Astrocyte of the spinal cord (primary cell): ENCODE data around the gene HES3.

Source experiments
- DNase-seq: peaks from one replicate; pipeline ENCODE4 v3.0.0; 2011; ENCODE audit warnings: low read depth, low spot score
- H3K4me3 ChIP-seq: 2 replicates; pipeline ENCODE4 v1.5.1; 2011; ENCODE audit warnings: low read depth, mild to moderate bottlenecking, low read length, moderate library complexity
- CTCF ChIP-seq: IDR thresholded peaks from 2 replicates; pipeline ENCODE4 v1.5.1; 2012; ENCODE audit warnings: low read depth, mild to moderate bottlenecking, low read length, inconsistent platforms
- in situ Hi-C: cut with HindIII; loops from 2 replicates; pipeline ENCODE4 v1.10.0; 2017; ENCODE audit warnings: low sequenced_read_pairs

Gene HES3

GRCh38 chr1:6241107-6241886, 2.7 kb upstream of the HES3 start:
- no peak for TF ChIP-seq CTCF
- no peak overlapping the region for H3K4me3 ChIP-seq
- DNase-seq: no peak
- in situ Hi-C loops: no loop called here

- in situ Hi-C loops: no loop called here
- no peak overlapping the region for H3K4me3 ChIP-seq
- TF ChIP-seq CTCF: no peak
- no peak for DNase-seq
Observed at GRCh38 chr1:6241887-6242740, 1.9 kb upstream of the HES3 start.

GRCh38 chr1:6243053-6243834, 735 bp upstream of the HES3 start:
- no peak for DNase-seq
- no peak overlapping the region for H3K4me3 ChIP-seq
- in situ Hi-C loops: no loop called here
- no peak for TF ChIP-seq CTCF

GRCh38 chr1:6244401-6245049, 546 bp downstream of the HES3 start:
- no peak overlapping the region for H3K4me3 ChIP-seq
- no peak for TF ChIP-seq CTCF
- DNase-seq: no peak
- in situ Hi-C loops: no loop called here

- TF ChIP-seq CTCF: peak; percentile 75
- in situ Hi-C loops: no loop called here
- peak overlapping the region; percentile 12 for H3K4me3 ChIP-seq
- DNase-seq: peak; percentile 76
Observed at GRCh38 chr1:6245086-6245868, 1.3 kb downstream of the HES3 start.
